GM12865 (cell line): ENCODE results near the gene LSM11.
A peak's percentile ranks its signal among the peaks of the same experiment; 100 is the strongest.
"Not testable (repeated sequence)": the region's sequence is repeated elsewhere in the genome, so short reads cannot be mapped to it uniquely, and the experiment has no call there.

ENCODE experiments used
- DNase-seq: peaks from one replicate; pipeline ENCODE4 v3.0.0; 2010; ENCODE audit warnings: low read depth
- H3K4me3 ChIP-seq: 2 replicates; pipeline ENCODE4 v1.5.1; 2011; ENCODE audit warnings: mild to moderate bottlenecking, low read depth, low read length, control low read depth
- CTCF ChIP-seq: IDR thresholded peaks from 2 replicates; pipeline ENCODE4 v1.5.1; 2011; ENCODE audit warnings: low read length, control low read depth, low read depth, inconsistent platforms; ENCODE audit not compliant: insufficient read depth; ENCODE audit errors: missing control alignments

LSM11 gene

GRCh38 chr5:157743163-157744050, at the start of gene LSM11:
TSS of gene LSM11 (plus strand) at chr5:157743712. CDS start at chr5:157743751, 39 bp downstream.
- TF ChIP-seq CTCF: peak; percentile 100
- H3K4me3 ChIP-seq: peak within 1 kb of the TSS; percentile 45
- DNase-seq: peak; percentile 92

GRCh38 chr5:157693816-157694215, 49.7 kb upstream of the LSM11 start:
- DNase-seq, H3K4me3 ChIP-seq: not testable (repeated sequence)

- not testable (repeated sequence) for H3K4me3 ChIP-seq, DNase-seq
Observed at GRCh38 chr5:157696154-157696553, 47.4 kb upstream of the LSM11 start.

GRCh38 chr5:157698674-157699073, 44.8 kb upstream of the LSM11 start:
- H3K4me3 ChIP-seq, DNase-seq: not testable (repeated sequence)

- no peak for TF ChIP-seq CTCF
- no peak overlapping the region for H3K4me3 ChIP-seq
- DNase-seq: no peak
Observed at GRCh38 chr5:157703736-157704135, 39.8 kb upstream of the LSM11 start.

- DNase-seq: no peak
- no peak for TF ChIP-seq CTCF
- no peak overlapping the region for H3K4me3 ChIP-seq
Observed at GRCh38 chr5:157708866-157709265, 34.6 kb upstream of the LSM11 start.

GRCh38 chr5:157709346-157709745, 34.2 kb upstream of the LSM11 start:
- no peak overlapping the region for H3K4me3 ChIP-seq
- no peak for TF ChIP-seq CTCF
- DNase-seq: no peak

GRCh38 chr5:157710431-157710830, 33.1 kb upstream of the LSM11 start:
- H3K4me3 ChIP-seq: no peak overlapping the region
- no peak for TF ChIP-seq CTCF
- no peak for DNase-seq
